ENCODE measurements around the gene TMEM144.

The TMEM144 gene

DNA sequence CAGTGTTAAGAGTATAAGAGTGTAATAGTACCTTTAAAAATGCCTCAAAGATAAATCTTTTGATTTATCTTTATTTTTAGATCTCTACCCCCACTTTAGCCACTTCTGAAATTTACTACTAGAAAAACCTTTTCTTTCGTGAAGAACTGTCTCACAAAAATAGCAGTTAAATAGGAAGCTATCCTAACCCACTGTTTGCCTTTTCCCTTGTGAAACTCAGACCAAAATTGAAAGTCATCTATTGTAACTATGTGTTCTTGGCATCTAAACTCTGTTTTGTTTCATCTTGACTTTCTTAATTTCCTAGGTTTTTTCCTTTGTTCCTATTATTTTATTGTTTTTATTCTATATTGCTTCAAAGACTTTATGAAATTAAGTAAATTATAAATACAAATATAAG is 7.8 kb upstream of the TMEM144 start:
- DNase-seq (ENCODE audit: low read depth, low spot score), result no peak
- Histone ChIP-seq H3K4me1 (ENCODE audit: insufficient read depth, insufficient read length) (no peaks in the 10 kb centered on the region), H3K9ac (ENCODE audit: insufficient read length, low read depth) (no peak overlapping the region), H3K9me3 (ENCODE audit: insufficient read depth, low read length) (no peaks in the 10 kb centered on the region), H3K27me3 (ENCODE audit: insufficient read depth, insufficient read length) (no peaks in the 10 kb centered on the region), H3K4me3 (ENCODE audit: insufficient read length, low read depth) (no peak overlapping the region), H3K36me3 (ENCODE audit: insufficient read depth, insufficient read length, low read length) (no peaks in the 10 kb centered on the region)
- TF ChIP-seq YY1 (IDR thresholded peaks at IDR 0.05; ENCODE audit: insufficient read depth, insufficient read length) (no peak), SUZ12 (IDR thresholded peaks at IDR 0.05; ENCODE audit: extremely low read depth, insufficient read depth, insufficient read length) (no peak), ZNF274 (IDR thresholded peaks at IDR 0.05; ENCODE audit: low read depth, low read length) (no peak)

DNA sequence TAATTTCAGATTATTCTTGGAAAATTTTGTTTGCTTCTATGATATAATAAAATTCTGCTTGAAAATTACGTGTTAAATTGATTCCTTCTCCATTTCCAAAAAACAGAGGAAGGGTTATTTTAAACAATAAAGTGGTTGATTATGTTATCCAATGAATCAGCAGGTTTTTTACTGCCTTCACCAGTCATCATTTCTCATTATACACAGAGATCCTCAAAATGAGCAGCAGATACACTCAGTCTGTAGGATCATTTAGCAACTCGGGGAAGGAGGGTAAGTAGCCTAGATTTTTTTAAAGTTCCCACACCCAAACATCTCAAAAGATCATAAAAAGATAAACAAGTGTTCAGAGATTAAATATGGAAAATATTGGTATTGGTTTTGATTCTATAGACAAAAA is 6.8 kb upstream of the TMEM144 start:
- TF ChIP-seq SUZ12 (IDR thresholded peaks at IDR 0.05; ENCODE audit: extremely low read depth, insufficient read depth, insufficient read length), result no peak
- no peak for TF ChIP-seq YY1 (IDR thresholded peaks at IDR 0.05; ENCODE audit: insufficient read depth, insufficient read length)
- no peak for TF ChIP-seq ZNF274 (IDR thresholded peaks at IDR 0.05; ENCODE audit: low read depth, low read length)
- H3K4me3 ChIP-seq (ENCODE audit: insufficient read length, low read depth), result no peak overlapping the region
- no peaks in the 10 kb centered on the region for H3K9me3 ChIP-seq (ENCODE audit: insufficient read depth, low read length)
- no peaks in the 10 kb centered on the region for H3K27me3 ChIP-seq (ENCODE audit: insufficient read depth, insufficient read length)
- H3K4me1 ChIP-seq (ENCODE audit: insufficient read depth, insufficient read length), result no peaks in the 10 kb centered on the region
- no peaks in the 10 kb centered on the region for H3K36me3 ChIP-seq (ENCODE audit: insufficient read depth, insufficient read length, low read length)
- DNase-seq (ENCODE audit: low read depth, low spot score), result no peak
- no peak overlapping the region for H3K9ac ChIP-seq (ENCODE audit: insufficient read length, low read depth)

DNA sequence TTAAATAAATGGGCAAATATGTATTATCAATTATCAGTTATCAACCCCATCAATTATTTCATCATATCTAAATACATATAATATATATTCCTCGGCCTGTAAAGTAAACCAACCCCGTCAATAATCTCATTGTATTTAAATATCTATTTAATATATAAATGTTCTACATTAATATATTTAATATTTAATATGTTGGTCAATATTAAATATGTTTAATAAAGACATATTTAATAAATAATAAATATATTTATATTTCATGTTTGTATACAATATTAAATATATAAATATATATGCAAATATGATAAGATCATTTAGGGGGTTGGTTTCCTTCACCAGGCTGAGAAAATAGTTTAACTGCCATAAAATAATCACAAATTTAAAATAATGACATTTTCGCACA is 6.4 kb upstream of the TMEM144 start:
- H3K36me3 ChIP-seq (ENCODE audit: insufficient read depth, insufficient read length, low read length), result no peaks in the 10 kb centered on the region
- H3K9me3 ChIP-seq (ENCODE audit: insufficient read depth, low read length), result no peaks in the 10 kb centered on the region
- H3K4me1 ChIP-seq (ENCODE audit: insufficient read depth, insufficient read length), result no peaks in the 10 kb centered on the region
- TF ChIP-seq ZNF274 (IDR thresholded peaks at IDR 0.05; ENCODE audit: low read depth, low read length), result no peak
- no peak for TF ChIP-seq SUZ12 (IDR thresholded peaks at IDR 0.05; ENCODE audit: extremely low read depth, insufficient read depth, insufficient read length)
- no peak for TF ChIP-seq YY1 (IDR thresholded peaks at IDR 0.05; ENCODE audit: insufficient read depth, insufficient read length)
- no peak overlapping the region for H3K9ac ChIP-seq (ENCODE audit: insufficient read length, low read depth)
- DNase-seq (ENCODE audit: low read depth, low spot score), result no peak
- no peak overlapping the region for H3K4me3 ChIP-seq (ENCODE audit: insufficient read length, low read depth)
- H3K27me3 ChIP-seq (ENCODE audit: insufficient read depth, insufficient read length), result no peaks in the 10 kb centered on the region

DNA sequence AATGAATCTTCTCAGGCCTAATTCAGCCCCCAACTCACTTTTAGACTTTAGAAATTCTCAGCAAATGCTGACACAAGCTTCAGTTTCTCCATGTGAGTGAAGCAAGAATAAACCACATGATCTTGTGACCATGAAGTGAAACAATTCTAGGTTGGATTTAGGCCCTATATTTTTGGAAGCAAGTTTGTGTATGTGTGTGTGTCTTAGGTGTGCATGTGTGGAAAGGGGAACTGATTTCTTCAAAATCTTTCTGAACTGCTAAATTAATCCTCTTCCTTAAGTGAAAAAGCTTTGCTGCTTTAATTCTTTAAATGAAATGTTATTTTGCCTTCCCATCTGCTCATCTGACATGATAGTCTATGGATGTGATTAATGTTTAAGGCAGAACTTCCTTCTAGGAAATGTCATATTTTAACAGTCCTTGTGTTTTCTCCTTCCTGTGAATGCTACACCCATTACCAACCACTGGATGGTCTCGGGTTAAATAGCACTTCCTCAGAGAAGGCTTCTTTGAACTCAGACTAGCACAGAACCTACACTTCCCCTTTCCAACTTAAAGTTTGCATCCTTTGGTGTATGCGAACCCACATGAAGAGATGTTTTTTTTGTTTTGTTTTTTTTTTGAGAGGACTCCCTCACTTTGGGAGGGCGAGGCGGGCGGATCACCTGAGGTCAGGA is 1.2 kb upstream of the TMEM144 start:
- H3K4me1 ChIP-seq (ENCODE audit: insufficient read depth, insufficient read length), result no peaks in the 10 kb centered on the region
- TF ChIP-seq SUZ12 (IDR thresholded peaks at IDR 0.05; ENCODE audit: extremely low read depth, insufficient read depth, insufficient read length) (no peak), ZNF274 (IDR thresholded peaks at IDR 0.05; ENCODE audit: low read depth, low read length) (no peak), YY1 (IDR thresholded peaks at IDR 0.05; ENCODE audit: insufficient read depth, insufficient read length) (no peak)

DNA sequence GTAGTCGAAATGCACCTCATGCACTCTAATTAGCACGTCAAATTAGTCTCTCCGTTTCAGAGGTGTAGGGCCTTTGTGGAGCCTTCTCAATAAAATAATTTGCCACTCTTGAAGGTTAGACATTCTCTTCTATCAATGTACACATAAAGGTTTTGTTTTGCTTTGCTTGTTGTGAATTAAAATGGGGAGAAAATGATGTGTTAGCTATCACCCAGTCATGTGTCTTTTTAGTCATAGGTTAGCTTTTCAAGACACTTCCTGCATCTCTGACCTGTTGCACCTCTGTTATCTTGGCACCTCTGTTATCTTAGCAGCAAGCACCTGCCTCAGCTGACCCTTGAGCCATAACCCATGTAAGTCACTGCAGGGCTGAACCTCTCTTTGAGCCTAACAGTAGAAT is 936 bp downstream of the TMEM144 start:
- TF ChIP-seq ZNF274 (IDR thresholded peaks at IDR 0.05; ENCODE audit: low read depth, low read length) (no peak), SUZ12 (IDR thresholded peaks at IDR 0.05; ENCODE audit: extremely low read depth, insufficient read depth, insufficient read length) (no peak), YY1 (IDR thresholded peaks at IDR 0.05; ENCODE audit: insufficient read depth, insufficient read length) (no peak)
- Histone ChIP-seq H3K4me3 (ENCODE audit: insufficient read length, low read depth) (peak overlapping the region; percentile 45), H3K9ac (ENCODE audit: insufficient read length, low read depth) (no peak overlapping the region), H3K36me3 (ENCODE audit: insufficient read depth, insufficient read length, low read length) (no peaks in the 10 kb centered on the region), H3K9me3 (ENCODE audit: insufficient read depth, low read length) (no peaks in the 10 kb centered on the region), H3K27me3 (ENCODE audit: insufficient read depth, insufficient read length) (no peaks in the 10 kb centered on the region), H3K4me1 (ENCODE audit: insufficient read depth, insufficient read length) (no peaks in the 10 kb centered on the region)
- no peak for DNase-seq (ENCODE audit: low read depth, low spot score)

More for the DNA sequence above, 1.2 kb upstream of the TMEM144 start:
- no peaks in the 10 kb centered on the region for H3K27me3 ChIP-seq (ENCODE audit: insufficient read depth, insufficient read length)
- DNase-seq (ENCODE audit: low read depth, low spot score), result no peak
- H3K36me3 ChIP-seq (ENCODE audit: insufficient read depth, insufficient read length, low read length), result no peaks in the 10 kb centered on the region
- H3K4me3 ChIP-seq (ENCODE audit: insufficient read length, low read depth), result no peak overlapping the region
- no peaks in the 10 kb centered on the region for H3K9me3 ChIP-seq (ENCODE audit: insufficient read depth, low read length)
- no peak overlapping the region for H3K9ac ChIP-seq (ENCODE audit: insufficient read length, low read depth)

DNA sequence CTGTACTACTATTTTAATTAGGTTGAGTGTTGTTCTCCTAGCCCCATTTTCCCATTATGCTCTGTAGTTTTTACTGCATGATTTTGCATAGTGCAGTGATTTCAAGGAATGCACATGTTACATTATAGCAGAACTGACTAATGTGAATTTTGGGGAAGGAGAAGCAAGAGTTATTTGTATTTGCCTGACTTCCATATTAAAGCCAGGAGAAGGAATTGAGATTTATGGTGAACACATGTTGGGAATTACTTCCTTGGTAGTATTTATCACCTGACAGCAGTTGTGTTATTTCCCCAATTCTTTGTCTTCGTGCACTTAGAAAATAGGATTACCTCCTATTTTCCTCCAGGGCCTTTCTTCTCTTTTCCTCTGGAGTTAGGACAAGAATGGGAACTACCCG is 3.2 kb downstream of the TMEM144 start:
- DNase-seq (ENCODE audit: low read depth, low spot score), result no peak
- no peak for TF ChIP-seq YY1 (IDR thresholded peaks at IDR 0.05; ENCODE audit: insufficient read depth, insufficient read length)
- no peak for TF ChIP-seq SUZ12 (IDR thresholded peaks at IDR 0.05; ENCODE audit: extremely low read depth, insufficient read depth, insufficient read length)
- no peak for TF ChIP-seq ZNF274 (IDR thresholded peaks at IDR 0.05; ENCODE audit: low read depth, low read length)
- no peaks in the 10 kb centered on the region for H3K27me3 ChIP-seq (ENCODE audit: insufficient read depth, insufficient read length)
- no peaks in the 10 kb centered on the region for H3K36me3 ChIP-seq (ENCODE audit: insufficient read depth, insufficient read length, low read length)
- no peaks in the 10 kb centered on the region for H3K9me3 ChIP-seq (ENCODE audit: insufficient read depth, low read length)
- H3K4me1 ChIP-seq (ENCODE audit: insufficient read depth, insufficient read length), result no peaks in the 10 kb centered on the region
- no peak overlapping the region for H3K4me3 ChIP-seq (ENCODE audit: insufficient read length, low read depth)
- no peak overlapping the region for H3K9ac ChIP-seq (ENCODE audit: insufficient read length, low read depth)

DNA sequence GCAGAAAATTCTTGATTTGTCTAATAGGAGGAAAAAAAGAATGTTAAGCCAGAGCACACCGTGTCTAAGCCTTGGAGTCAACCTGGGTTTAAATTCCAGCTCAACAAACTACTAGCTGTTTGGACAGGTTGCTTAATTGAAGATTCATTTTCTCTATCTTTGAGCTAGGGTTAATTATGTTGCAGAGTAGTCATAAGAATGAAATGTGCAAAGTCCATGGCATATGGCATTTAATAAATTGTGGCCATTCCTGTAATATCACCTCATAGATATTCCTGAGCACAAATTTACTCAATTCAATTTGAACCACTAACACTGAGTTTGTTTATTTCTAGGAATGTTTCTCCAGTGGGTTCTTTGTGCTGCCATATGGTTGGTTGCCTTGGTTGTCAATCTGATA is 4.6 kb downstream of the TMEM144 start:
- H3K9me3 ChIP-seq (ENCODE audit: insufficient read depth, low read length), result no peaks in the 10 kb centered on the region
- H3K4me1 ChIP-seq (ENCODE audit: insufficient read depth, insufficient read length), result no peaks in the 10 kb centered on the region
- no peak for DNase-seq (ENCODE audit: low read depth, low spot score)
- no peak for TF ChIP-seq ZNF274 (IDR thresholded peaks at IDR 0.05; ENCODE audit: low read depth, low read length)
- TF ChIP-seq YY1 (IDR thresholded peaks at IDR 0.05; ENCODE audit: insufficient read depth, insufficient read length), result no peak
- TF ChIP-seq SUZ12 (IDR thresholded peaks at IDR 0.05; ENCODE audit: extremely low read depth, insufficient read depth, insufficient read length), result no peak
- no peak overlapping the region for H3K9ac ChIP-seq (ENCODE audit: insufficient read length, low read depth)
- no peaks in the 10 kb centered on the region for H3K36me3 ChIP-seq (ENCODE audit: insufficient read depth, insufficient read length, low read length)
- no peaks in the 10 kb centered on the region for H3K27me3 ChIP-seq (ENCODE audit: insufficient read depth, insufficient read length)
- H3K4me3 ChIP-seq (ENCODE audit: insufficient read length, low read depth), result no peak overlapping the region

Measured in NT2/D1 (cell line).